Left lung (tissue), 10 donors: ENCODE data around the gene TSPO. TPM values are rescaled to one million over a fixed set of nuclear protein-coding genes. Genes with fewer than 3 reads are reported as not detected.

Source experiments
- ATAC-seq: fragments of 200-7000 bp; cut with Tn5 transposase; one replicate; pipeline ENCODE4 v1.9.1; 2020; ENCODE audit warnings: moderate library complexity
- DNase-seq, 4 donors: peaks; one replicate each; pipeline ENCODE4 v3.0.0-alpha.2; 2013 to 2020
- H3K27ac ChIP-seq, 2 donors: fragments of 200-600 bp; sonication (generic) in 1 of 2; one replicate each; pipeline versions ENCODE4 v1.5.0 to v1.8.0; 2020 to 2021
- H3K27me3 ChIP-seq, 2 donors: fragments of 200-600 bp; sonication (generic) in 1 of 2; one replicate each; pipeline versions ENCODE4 v1.5.0 to v1.8.0; 2020 to 2021
- H3K36me3 ChIP-seq, 2 donors: fragments of 200-600 bp; sonication (generic) in 1 of 2; one replicate each; pipeline versions ENCODE4 v1.5.0 to v1.8.0; 2020 to 2021
- H3K4me1 ChIP-seq, 2 donors: fragments of 200-600 bp; one replicate each; pipeline ENCODE4 v1.8.0; 2021
- H3K4me3 ChIP-seq, 2 donors: fragments of 200-600 bp; sonication (generic) in 1 of 2; one replicate each; pipeline versions ENCODE4 v1.5.0 to v1.8.0; 2020 to 2021; ENCODE audit warnings: mild to moderate bottlenecking in 1 of 2
- H3K9me3 ChIP-seq, 2 donors: fragments of 200-600 bp; sonication (generic) in 1 of 2; one replicate each; pipeline versions ENCODE4 v1.5.0 to v1.8.0; 2020 to 2021
- CTCF ChIP-seq, 2 donors: fragments of 200-600 bp; sonication (generic) in 1 of 2; IDR thresholded peaks; one replicate each; pipeline versions ENCODE4 v1.5.0 to v1.8.0; 2021; ENCODE audit warnings: antibody characterized with exemption in 2 of 2
- intact Hi-C, 2 donors: fragments of 100-400 bp; cut with DNase I; formaldehyde crosslinking; loops; one replicate each; pipeline versions ENCODE4 v1.11.2 to v1.14.2; 2022
- polyA plus RNA-seq, 6 donors: library from polyadenylated mRNA; unstranded; fragments of 120-200 nt; gene quantifications; one replicate each; pipeline ENCODE4 v1.2.1, GENCODE V29; 2013; ENCODE audit not compliant: insufficient read length in 6 of 6
- total RNA-seq, 2 donors: library from RNA; stranded (reverse); fragmentation: NEBNext Ultra II Directional; extraction: Animal tissue kit (Norgen Biotek cat#: 25700); gene quantifications; one replicate each; pipeline ENCODE4 v1.2.1, GENCODE V29; 2021
- donor health status: DM: no; HTN: yes; CAD: no.
- donor health status: DM: no; HTN: no; CAD: no.

The TSPO gene
- total and polyA plus RNA-seq, 8 donors = 29.0 to 276 (median 45.6) TPM

GRCh38 chr22:43116932-43117331, 34.4 kb upstream of the TSPO start:
- no peak overlapping the region for H3K27ac ChIP-seq
- ATAC-seq (no peak), DNase-seq (no peak)
- peaks cover 0 to 29% of the 10 kb centered on the region in 2 donors for H3K4me1 ChIP-seq
- peaks cover 0 to 9% of the 10 kb centered on the region in 2 donors for H3K27me3 ChIP-seq
- H3K36me3 ChIP-seq = no peaks in the 10 kb centered on the region
- no peaks in the 10 kb centered on the region for H3K9me3 ChIP-seq
- TF ChIP-seq CTCF (IDR thresholded peaks at IDR 0.05) = no peak
- no peak overlapping the region for H3K4me3 ChIP-seq
- intact Hi-C loops = no loop called here

GRCh38 chr22:43118024-43118849, 33.1 kb upstream of the TSPO start:
- Histone ChIP-seq H3K4me1 (peaks cover 0 to 35% of the 10 kb centered on the region in 2 donors), H3K9me3 (no peaks in the 10 kb centered on the region), H3K27ac (no peak overlapping the region), H3K36me3 (no peaks in the 10 kb centered on the region), H3K27me3 (peaks cover 0 to 5% of the 10 kb centered on the region in 2 donors), H3K4me3 (no peak overlapping the region)
- ATAC-seq (no peak), DNase-seq (no peak)
- intact Hi-C loops = no loop called here
- no peak for TF ChIP-seq CTCF (IDR thresholded peaks at IDR 0.05)

- DNase-seq = no peak
- TF ChIP-seq CTCF (IDR thresholded peaks at IDR 0.05) = no peak
- H3K4me1 ChIP-seq = peaks cover 0 to 32% of the 10 kb centered on the region in 2 donors
- H3K4me3 ChIP-seq = no peak overlapping the region
- no peaks in the 10 kb centered on the region for H3K9me3 ChIP-seq
- no peak overlapping the region for H3K27ac ChIP-seq
- H3K27me3 ChIP-seq = no peaks in the 10 kb centered on the region
- intact Hi-C loops = no loop called here
- H3K36me3 ChIP-seq = no peaks in the 10 kb centered on the region
- no peak for ATAC-seq
Observed at GRCh38 chr22:43118953-43119458, 32.4 kb upstream of the TSPO start.

GRCh38 chr22:43126501-43127165, 24.7 kb upstream of the TSPO start:
- Histone ChIP-seq H3K4me3 (no peak overlapping the region), H3K9me3 (no peaks in the 10 kb centered on the region), H3K27me3 (no peaks in the 10 kb centered on the region), H3K36me3 (peaks cover 0 to 11% of the 10 kb centered on the region in 2 donors), H3K27ac (no peak overlapping the region), H3K4me1 (peaks cover 0 to 49% of the 10 kb centered on the region in 2 donors)
- TF ChIP-seq CTCF (IDR thresholded peaks at IDR 0.05) = no peak
- DNase-seq (no peak), ATAC-seq (peak; percentile 81)
- intact Hi-C loops = no loop called here
